ENCODE data around the gene ABCG5. TPM values are rescaled to one million over a fixed set of nuclear protein-coding genes. Genes with fewer than 3 reads are reported as not detected.

The ABCG5 gene
- total and polyA plus RNA-seq, 2 of the 4 experiments (the other 2 are of a cell fraction) = not detected

- Histone ChIP-seq H2BK20ac (ENCODE audit: low read depth, low read length) (no peak overlapping the region), H2BK5ac (ENCODE audit: low read depth, low read length, poor library complexity, severe bottlenecking) (no peak overlapping the region), H3K9me1 (ENCODE audit: insufficient read depth, low read length) (no peaks in the 10 kb centered on the region), H3K4ac (ENCODE audit: low read depth, low read length) (no peak overlapping the region), H3K18ac (ENCODE audit: low read depth, low read length) (no peak overlapping the region), H3K79me1 (ENCODE audit: low read depth in 1 of 2, low read length in 2 of 2) (no peaks in the 10 kb centered on the region), H3K4me3 (ENCODE audit: insufficient read depth, low read depth, low read length) (no peak overlapping the region), H2AK9ac (replicated peaks; ENCODE audit: low read depth, low read length, poor library complexity) (no peak overlapping the region), H3K4me1 (ENCODE audit: control insufficient read depth, insufficient read depth, low read length) (no peaks in the 10 kb centered on the region), H3K23ac (ENCODE audit: low read depth, low read length) (no peak overlapping the region), H2BK120ac (ENCODE audit: low read depth, low read length) (no peak overlapping the region), H3K27ac (ENCODE audit: insufficient read depth, low read length) (no peak overlapping the region), H4K20me1 (ENCODE audit: insufficient read depth, low read length) (no peaks in the 10 kb centered on the region), H3K27me3 (ENCODE audit: control insufficient read depth, insufficient read depth, low read length) (peaks cover 36% of the 10 kb centered on the region), H4K8ac (ENCODE audit: low read depth in 2 of 2, low read length in 2 of 2) (no peak overlapping the region), H2AK5ac (ENCODE audit: low read depth, low read length) (no peak overlapping the region), H3K9me3 (ENCODE audit: control insufficient read depth, insufficient read depth, low read length) (no peaks in the 10 kb centered on the region), H2BK15ac (ENCODE audit: low read depth, low read length) (no peak overlapping the region), H4K91ac (ENCODE audit: insufficient read depth, low read depth, low read length) (no peak overlapping the region), H3K56ac (ENCODE audit: extremely low read depth, insufficient read depth, low read length) (no peak overlapping the region), H4K5ac (ENCODE audit: low read depth, low read length) (no peak overlapping the region), H3K9ac (ENCODE audit: low read depth, low read length) (no peak overlapping the region), H3K14ac (replicated peaks; ENCODE audit: low read depth, low read length) (no peak overlapping the region), H3K36me3 (ENCODE audit: control insufficient read depth, insufficient read depth, low read length) (no peaks in the 10 kb centered on the region), H2AFZ (replicated peaks; ENCODE audit: low read length, poor library complexity) (no peak overlapping the region), H3K4me2 (ENCODE audit: low read depth, low read length) (no peak overlapping the region)
- no peak for TF ChIP-seq MAZ (IDR thresholded peaks at IDR 0.05; ENCODE audit: borderline replicate concordance, low read depth, low read length)
- no peak for DNase-seq
- dilution Hi-C loops (cut with HindIII; ENCODE audit: low sequenced_read_pairs, unreplicated experiment) (no loop called here), intact Hi-C loops (cut with micrococcal nuclease) (no loop called here), in situ Hi-C loops (cut with MboI; ENCODE audit: low sequenced_read_pairs) (no loop called here)
- CTCF ChIA-PET = no interaction called here
- no peak for ATAC-seq (ENCODE audit: low read depth)
- no CpG with 5 or more reads among the region's 2 CpGs for WGBS, 2 experiments (ENCODE audit: extremely low coverage in 2 of 2, insufficient read length in 1 of 2)
- POLR2A ChIA-PET (ENCODE audit: unreplicated experiment) = no interaction called here
- no TSS peak for BruUV-seq (replicated peaks)
Measured at GRCh38 chr2:43824512-43824911, 14.1 kb downstream of the ABCG5 start.

All from IMR-90 (cell line).